Measurements from ENCODE around the gene PSMD8.
"Not testable (repeated sequence)": the region's sequence is repeated elsewhere in the genome, so short reads cannot be mapped to it uniquely, and the experiment has no call there.

The PSMD8 gene

DNA sequence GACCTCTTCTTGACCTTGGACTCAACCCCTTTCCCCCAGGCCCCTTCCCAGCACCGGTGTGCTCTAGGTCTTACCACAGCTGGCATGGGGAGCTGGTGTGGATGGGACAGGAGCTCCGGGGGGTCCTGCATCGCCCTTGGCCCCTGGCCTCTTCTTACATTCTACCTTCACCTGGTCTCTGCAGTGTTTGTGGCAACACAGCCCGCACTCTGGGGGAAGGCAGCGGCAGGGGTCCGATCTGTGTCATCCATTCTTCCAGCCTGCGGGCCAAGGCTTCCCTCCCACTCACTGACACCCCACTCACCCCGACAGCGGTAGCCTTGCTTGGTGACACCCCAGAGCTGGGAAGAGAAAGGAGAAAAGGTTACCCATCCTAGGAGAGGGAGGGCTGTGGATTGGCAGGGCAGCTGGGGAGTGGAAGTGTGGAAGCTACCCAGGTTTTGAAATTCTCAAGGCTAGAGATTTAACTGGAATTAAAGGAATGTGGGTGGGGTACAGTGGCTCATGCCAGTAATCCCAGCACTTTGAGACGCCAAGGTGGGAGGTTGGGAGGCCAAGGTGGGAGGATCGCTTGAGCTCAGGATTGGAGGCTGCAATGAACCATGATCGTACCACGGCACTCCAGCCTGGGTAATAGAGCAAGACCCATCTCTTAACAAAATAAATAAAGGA, 36.8 kb downstream of the PSMD8 start:
- DNase-seq (ENCODE audit: low read depth) = no peak

DNA sequence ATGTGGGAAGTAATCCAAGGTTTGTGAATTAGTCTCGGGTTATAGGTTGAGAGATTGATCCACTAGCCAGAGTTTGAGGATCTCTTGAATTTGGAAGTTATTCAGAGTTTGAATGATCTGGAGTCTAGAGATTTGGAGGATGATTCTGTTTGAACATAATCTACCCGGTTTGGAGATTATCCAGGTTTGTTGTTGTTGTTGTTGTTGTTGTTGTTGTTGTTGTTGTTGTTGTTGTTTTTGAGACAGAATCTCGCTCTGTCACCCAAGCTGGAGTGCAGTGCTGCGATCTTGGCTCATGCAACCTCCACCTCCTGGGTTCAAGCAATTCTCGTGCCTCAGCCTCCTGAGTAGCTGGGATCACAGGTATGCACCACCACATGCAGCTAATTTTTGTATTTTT, 37.5 kb downstream of the PSMD8 start:
- DNase-seq (ENCODE audit: low read depth) = not testable (repeated sequence)

DNA sequence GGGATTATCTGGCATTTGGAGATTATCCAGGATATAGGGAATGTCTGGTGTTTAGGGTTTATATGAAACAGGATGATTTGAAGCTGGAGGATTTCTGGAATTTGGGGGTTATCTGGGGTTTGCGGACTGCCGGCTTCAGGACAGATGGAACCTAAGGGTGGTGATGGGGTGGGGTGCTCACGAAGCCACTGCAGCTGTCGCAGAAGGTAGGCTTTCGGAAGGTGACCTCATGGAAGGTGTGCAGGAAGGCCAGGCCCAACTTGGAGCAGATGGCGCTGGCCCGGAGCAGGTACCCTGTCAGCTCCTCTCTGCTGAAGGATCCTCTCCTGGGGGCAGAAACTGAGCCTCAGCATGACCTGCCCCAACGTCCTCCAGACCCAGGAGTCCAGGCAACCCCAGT, 38.1 kb downstream of the PSMD8 start:
- DNase-seq (ENCODE audit: low read depth) = no peak

DNA sequence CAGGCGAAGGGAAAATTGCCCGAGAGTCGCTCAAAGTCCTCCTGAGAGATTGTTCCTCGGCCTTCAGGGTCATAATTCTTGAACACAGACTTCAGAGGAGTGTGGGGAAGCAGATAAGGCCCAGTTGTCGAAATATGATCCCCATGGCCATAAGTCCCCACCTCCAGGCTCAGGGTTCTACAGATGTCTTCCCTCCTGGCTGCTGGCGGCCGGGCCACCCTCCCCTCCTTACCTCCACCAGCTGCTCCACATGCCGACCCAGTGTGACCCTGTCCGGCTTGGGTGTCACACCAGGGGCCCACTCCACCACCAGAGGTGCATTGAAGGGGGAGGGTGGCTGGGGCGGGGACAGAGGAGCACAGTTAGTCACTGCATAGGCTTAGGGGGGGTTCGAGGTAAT, 38.6 kb downstream of the PSMD8 start:
- DNase-seq (ENCODE audit: low read depth) = no peak

DNA sequence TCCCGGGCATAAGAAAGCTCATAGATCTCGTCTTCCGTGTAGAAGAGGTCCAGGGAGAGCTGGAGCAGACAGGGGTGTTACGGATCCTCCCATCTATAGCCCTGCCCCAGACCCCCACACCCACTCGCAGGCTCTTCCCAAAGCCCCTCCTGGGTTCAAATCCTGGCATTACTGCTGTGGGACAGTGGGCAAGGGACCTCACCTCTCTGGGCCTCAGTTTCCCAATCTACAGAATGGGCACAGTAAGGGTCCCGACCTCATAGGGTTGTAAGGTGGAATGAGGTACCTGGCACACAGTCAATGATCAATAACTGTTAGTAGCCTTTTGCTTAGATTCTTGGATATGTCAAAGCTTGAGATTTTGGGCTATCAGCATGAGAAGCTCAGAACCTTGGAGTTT, 39.0 kb downstream of the PSMD8 start:
- DNase-seq (ENCODE audit: low read depth) = no peak

DNA sequence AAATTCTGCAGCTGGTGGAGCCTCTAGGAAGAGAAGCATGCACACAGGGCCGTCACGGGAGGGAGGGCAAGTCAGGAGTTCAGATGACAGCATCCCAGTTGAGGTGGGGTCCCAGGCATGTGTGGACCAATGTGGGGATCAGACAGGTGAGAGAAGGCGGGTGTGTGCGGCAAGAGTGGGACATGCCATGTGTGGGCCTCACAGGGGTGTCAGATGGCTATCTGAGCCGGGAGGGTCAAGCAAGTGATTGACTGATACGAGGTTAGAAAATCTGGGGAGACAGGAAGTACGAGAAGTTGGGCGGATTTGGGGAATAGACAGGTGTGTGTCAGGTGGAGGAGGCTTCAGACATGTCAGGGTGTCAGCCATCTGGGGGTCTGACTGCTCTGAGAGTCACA, 42.8 kb downstream of the PSMD8 start:
- no peak for DNase-seq (ENCODE audit: low read depth)

DNA sequence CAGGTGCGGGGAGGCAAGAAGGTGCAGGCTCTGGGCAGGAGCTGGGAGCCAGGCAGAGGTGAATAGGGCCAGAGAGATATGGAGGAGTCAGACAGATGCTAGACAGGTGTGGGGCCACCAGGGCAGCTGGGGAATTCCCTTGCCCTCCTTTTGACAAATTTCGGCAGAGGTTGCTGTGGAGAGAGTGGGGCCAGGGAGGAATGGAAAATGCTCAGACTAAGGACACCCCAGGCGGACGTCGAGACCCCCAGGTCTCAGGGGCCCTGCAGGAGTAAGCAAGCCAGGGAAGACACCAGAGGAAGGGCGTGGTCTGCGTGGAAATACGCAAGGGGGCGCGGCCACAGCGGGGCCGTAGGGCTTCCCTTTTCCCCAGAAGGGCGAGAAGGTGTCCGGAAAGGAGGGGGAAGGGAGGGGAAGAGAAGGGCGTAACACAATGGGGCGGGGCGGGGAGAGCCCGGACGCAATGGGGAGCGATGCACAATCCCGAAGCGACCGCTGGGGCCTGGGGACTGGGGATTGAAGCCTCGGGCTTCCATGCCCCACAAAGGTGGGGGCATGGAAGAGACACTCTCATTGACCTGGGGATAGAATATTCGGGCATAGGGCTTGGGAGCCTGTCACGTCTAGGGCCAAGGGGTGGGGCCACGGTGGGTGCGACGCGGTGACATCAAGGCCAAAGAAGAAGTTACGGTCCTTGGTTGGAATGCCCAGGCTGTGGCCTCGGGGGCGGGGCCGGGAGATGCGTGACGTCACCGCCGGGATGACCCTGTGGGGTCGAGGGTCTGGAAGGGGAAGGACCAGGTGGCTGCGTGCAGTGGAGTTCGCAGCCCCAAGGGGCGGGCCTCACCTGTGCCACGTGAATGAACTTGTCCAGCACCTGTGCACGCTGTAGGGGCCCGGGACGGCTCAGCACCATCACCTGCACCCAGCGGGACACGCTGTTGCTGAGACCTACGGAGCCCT, 43.5 kb downstream of the PSMD8 start:
- DNase-seq (ENCODE audit: low read depth) = peak; percentile 40

DNA sequence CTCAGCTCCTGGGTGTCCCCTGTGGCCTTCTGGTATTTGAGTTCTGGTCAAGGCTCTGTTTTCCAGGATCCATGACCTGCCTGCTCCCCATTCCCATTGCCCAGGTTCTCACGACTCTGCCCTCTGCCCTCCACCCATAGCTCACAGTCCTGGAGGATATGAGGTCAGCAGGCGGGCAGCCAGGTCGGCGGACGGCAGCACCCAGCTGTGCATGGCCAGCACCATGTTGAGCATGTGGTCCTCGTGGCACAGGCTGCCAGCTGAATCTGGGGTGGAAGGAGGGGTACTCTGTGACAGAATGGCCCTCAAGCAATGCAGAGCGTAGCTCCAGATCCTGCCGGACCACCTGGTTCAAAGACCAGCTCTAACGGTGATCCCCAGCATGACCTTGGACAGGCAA, 46.6 kb downstream of the PSMD8 start:
- no peak for DNase-seq (ENCODE audit: low read depth)

DNA sequence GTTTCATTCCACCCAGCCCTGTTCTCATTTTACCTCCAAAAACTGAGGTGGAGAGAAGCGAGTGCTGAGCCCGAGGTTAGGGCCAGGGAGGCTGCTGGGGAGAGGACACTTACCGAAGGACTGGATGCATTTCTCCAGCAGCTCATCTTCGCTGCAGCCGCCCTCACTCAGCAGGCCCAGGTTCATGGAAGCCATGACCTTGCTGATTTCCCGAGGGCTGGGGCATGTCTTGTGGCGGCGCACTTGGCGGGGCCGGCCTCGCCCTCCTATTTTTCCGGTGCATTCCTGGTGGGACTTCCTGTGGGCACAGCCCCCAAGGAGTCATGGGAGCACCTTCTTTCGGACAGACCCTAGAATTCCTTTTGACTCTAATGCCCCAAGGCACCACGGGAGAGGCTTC, 47.5 kb downstream of the PSMD8 start:
- DNase-seq (ENCODE audit: low read depth) = no peak

DNA sequence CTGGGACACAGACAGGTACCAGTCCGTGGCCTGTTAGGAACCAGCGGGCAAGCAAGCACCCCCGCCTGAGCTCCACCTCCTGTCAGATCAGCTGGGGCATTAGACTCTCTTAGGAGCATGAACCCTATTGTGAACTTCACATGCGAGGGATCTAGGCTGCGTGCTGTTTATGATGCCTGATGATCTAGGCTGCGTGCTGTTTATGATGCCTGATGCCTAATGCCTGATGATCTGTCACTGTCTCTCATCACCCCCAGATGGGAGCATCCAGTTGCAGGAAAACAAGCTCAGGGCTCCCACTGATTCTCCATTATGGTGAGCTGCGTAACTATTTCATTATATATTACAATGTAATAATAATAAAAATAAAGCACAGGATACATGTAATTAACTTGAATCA, 48.1 kb downstream of the PSMD8 start:
- DNase-seq (ENCODE audit: low read depth) = no peak

DNA sequence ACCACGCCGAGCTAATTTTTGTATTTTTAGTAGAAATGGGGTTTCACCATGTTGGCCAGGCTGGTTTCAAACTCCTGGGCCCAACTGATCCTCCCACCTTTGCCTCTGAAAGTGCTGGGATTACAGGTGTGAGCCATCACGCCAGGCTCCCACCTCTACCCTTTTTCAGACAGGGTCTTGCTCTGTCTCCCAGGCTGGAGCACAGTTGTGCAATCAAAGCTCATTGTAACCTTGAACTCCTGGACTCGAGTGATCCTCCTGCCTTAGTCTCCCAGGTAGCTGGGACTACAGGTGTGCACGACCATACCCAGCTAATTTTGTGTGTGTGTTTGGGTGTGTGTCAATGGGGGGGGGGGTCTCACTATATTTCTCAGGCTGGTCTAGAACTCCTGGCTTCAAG, 49.9 kb downstream of the PSMD8 start:
- DNase-seq (ENCODE audit: low read depth) = no peak

DNA sequence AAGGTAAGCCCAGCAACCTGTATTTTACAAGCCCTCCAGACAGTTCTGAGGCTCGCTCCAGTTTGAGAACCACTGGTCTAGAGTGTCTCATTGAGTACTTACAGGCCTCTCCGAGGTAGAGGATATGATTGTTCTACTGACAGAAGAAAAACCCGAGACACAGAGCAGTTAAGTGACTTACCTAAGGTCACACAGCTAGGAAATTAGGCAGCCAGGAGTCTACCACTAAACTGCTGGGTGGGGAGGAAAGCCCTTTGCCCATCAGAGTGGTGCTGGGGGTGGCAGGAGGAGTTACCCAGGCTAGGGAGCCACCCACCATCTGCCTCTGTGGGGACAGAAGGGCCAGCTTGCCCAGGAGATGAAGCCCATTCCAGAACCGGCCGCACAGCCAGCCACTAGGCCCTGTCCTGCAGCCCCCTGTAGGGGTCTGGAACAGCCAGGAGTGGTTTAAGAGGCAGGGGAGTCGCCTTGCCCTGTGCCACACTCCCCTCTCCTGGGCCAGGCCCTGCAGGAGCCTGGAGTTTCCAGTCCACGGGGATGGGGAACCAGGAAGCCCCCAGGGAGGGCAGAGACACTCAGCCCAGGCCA, 50.9 kb downstream of the PSMD8 start:
- DNase-seq (ENCODE audit: low read depth) = no peak

DNA sequence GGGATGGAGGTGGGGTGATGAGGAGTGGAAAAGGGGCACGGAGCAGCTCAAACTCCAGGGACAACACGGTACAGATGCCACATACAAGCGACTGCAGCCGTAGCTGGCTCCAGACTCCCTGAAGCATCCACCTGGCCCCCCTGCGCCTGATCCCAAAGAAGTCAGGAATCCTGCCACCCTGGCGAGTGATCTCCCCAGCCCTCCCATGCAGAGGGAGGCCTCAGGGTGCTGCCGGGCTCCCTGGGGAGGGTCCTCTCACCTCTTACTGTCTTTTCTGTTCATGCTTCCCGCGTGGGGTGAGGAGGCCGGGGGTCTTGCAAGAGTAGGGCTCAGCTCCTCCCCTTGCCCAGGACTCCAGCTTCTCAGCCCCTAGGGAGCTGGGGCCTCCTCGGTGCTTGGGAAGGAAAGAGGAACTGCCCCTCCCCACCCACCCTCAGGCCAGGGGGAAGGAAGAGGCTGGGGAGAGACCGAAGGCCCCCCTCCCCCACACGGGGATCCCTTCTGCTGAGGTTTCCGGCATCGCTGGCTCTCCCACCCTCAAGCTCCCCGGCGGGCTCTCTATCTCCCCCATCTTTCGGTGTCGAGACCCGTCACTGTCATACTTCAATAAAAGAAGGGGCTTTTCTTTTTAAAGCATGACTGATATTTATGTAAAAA, 51.6 kb downstream of the PSMD8 start, which contains the start of gene RASGRP4:
RASGRP4 (minus strand) TSS at position 410 of the 657 bp plus-strand sequence; CDS start at position 282, 128 bp downstream.
- DNase-seq (ENCODE audit: low read depth) = no peak

DNA sequence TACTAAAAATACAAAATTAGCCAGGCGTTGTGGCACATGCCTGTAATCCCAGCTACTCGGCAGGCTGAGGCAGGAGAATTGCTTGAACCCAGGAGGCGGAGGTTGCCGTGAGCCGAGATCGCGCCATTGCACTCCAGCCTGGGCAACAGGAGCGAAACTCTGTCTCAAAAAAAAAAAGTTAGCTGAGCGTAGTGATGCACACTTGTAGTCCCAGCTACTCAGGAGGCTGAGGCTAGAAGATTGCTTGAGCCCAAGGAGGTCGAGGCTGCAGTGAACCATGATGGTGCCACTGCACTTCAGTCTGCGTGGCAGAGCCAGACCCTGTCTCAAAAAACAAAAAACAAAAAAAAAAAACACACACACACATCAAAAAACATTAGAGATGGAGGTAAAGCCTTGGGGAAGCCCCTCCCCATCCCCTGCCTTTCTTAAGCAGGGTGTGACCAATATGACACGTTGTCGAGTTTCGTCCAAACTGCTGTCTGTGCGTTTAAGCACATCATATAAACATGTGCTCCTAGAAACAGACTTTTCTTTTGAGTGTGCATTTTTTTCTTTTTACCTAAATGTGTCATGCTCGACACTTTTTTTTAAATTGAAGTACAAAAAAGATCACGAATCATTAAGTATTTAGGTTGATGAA, 52.8 kb downstream of the PSMD8 start:
- not testable (repeated sequence) for DNase-seq (ENCODE audit: low read depth)

DNA sequence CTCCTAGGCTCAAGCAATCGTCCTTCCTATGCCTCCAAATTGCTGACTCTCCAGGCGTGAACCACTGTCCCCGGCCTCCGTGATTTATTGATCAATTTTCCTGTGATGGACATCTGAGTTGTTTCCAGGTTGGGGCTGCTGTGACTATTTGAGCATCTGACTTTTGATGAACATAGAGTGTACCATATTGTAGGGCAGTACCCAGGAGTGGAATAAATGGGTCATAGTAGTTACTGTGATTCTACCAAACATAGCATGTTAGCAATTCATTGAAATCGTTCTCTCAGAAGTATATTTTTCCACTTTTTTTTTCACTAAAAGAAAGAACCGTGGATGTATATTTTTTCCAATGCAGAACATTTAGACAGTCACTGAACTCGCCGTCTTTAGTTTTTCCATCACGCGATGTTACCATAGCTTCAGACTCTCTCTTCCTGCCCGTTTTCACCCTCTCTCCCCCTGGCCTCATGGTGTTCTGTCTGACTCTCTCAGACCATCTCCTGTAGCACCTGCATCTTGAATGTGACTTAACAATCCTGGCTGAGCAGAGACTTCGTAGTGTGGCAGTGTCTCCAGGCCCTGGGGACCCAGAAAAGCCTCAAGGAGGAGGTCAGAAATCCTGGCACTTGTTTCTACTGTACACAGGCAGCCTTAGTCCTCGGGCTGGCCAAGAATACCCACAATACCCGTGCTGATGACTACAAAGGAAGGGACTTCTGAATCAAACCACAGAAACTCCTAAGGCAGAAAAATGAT, 54.9 kb downstream of the PSMD8 start:
- peak; percentile 9 for DNase-seq (ENCODE audit: low read depth)

DNA sequence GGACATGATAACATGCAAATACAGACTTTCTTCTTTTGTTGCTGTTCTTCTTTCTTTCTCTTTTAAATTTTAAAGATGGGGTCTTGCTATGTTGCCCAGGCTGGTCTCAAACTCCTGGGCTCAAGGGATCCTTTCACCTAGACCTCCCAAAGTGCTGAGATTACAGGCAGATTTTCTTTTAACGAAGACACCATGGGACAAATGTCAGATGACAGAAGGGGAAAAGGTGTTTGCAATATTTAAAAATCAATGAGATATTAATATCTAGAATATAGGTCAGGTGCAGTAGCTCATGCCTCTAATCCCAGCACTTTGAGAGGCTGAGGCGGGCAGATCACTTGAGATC, 55.4 kb downstream of the PSMD8 start:
- no peak for DNase-seq (ENCODE audit: low read depth)

DNA sequence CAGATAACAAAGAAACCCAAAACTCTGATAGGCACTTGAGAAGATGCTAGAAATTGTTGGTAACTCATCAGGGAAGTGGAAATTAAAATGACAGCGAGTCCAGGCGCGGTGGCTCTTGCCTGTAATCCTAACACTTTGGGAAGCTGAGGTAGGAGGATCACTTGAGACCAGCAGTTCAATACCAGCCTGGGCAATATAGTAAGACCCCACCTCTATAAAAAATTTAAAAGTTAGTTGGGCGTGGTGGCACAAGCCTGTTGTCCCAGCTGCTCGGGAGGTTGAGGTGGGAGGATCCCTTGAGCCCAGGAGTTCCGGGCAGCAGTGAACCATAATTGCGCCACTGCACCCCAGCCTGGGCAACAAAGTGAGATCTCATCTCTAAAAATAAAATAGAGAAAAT, 56.6 kb downstream of the PSMD8 start:
- no peak for DNase-seq (ENCODE audit: low read depth)

DNA sequence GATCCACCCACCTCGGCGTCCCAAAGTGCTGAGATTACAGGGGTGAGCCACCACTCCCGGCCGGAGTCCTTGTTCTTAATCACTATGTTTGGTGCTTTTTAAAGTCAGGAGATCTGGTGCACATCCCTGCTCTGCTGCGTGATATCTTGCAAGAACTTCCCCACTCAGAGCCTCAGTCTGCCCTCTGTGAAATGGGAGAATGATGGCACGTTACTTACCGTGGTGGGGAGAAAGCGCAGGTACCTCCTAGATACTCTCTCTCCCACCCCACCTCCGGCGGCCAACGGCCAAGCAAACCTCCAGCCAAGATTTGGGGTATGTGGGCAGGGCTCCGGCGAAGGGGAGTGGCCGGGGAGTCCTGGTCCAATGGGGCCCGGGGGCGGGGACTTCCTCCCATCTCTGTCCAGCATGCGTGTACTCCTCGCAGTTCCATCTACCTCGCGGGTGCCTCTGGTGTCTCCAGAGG, 58.9 kb downstream of the PSMD8 start, which contains the start of gene RYR1:
RYR1 (plus strand) TSS at position 424 of the 466 bp plus-strand sequence. CDS start 139 bp downstream, outside the sequence.
- DNase-seq (ENCODE audit: low read depth) = peak; percentile 48

All from ELR (cell line).